CD8-positive, alpha-beta memory T cell (primary cell): ENCODE data around the gene DBR1. TPM values are rescaled to one million over a fixed set of nuclear protein-coding genes. Genes with fewer than 3 reads are reported as not detected.

Source experiments
- CTCF ChIA-PET: fragments of 350-600 bp; sonication (Branson Sonifier 250); formaldehyde crosslinking; loops from one replicate; lab custom pipeline; 2021; ENCODE audit warnings: antibody characterized with exemption; lab: Charles Lee
- POLR2A ChIA-PET: fragments of 350-600 bp; sonication (Branson Sonifier 250); formaldehyde crosslinking; loops from one replicate; lab custom pipeline; 2021; ENCODE audit warnings: antibody characterized with exemption; lab: Charles Lee
- DNase-seq, 5 donors: peaks; one replicate each; pipeline versions ENCODE4 v3.0.0 to v3.0.0-alpha.2; 2020 to 2022; ENCODE audit warnings: mixed read lengths in 1 of 5
- H3K27ac ChIP-seq: one replicate; pipeline ENCODE4 v1.7.0; 2013; ENCODE audit warnings: low read depth, mild to moderate bottlenecking, low read length, moderate library complexity
- H3K27me3 ChIP-seq: 2 replicates; pipeline ENCODE4 v1.7.0; 2013; ENCODE audit warnings: low read length, mild to moderate bottlenecking; ENCODE audit not compliant: insufficient read depth, poor library complexity, severe bottlenecking
- H3K36me3 ChIP-seq: 2 replicates; pipeline ENCODE4 v1.7.0; 2013; ENCODE audit warnings: mild to moderate bottlenecking, low read length, moderate library complexity; ENCODE audit not compliant: insufficient read depth
- H3K4me1 ChIP-seq: 2 replicates; pipeline ENCODE4 v1.7.0; 2013; ENCODE audit warnings: mild to moderate bottlenecking, low read length, moderate library complexity; ENCODE audit not compliant: insufficient read depth
- H3K4me3 ChIP-seq: 2 replicates; pipeline ENCODE4 v1.7.0; 2013; ENCODE audit warnings: mild to moderate bottlenecking, low read length
- H3K9me3 ChIP-seq: 2 replicates; pipeline ENCODE4 v1.7.0; 2013; ENCODE audit warnings: mild to moderate bottlenecking, low read length
- H3K27ac Mint-ChIP-seq, 8 donors: one replicate each; pipeline ENCODE4 v1.8.0; 2020 to 2021; ENCODE audit warnings: mixed read lengths in 8 of 8, mild to moderate bottlenecking in 6 of 8, inconsistent platforms in 3 of 8, moderate library complexity in 3 of 8
- H3K27me3 Mint-ChIP-seq, 2 donors: one replicate each; pipeline ENCODE4 v1.8.0; 2020 to 2021; ENCODE audit warnings: mixed read lengths in 2 of 2, mild to moderate bottlenecking in 1 of 2, moderate library complexity in 1 of 2
- H3K36me3 Mint-ChIP-seq, 3 donors: one replicate each; pipeline ENCODE4 v1.8.0; 2020 to 2021; ENCODE audit warnings: mixed read lengths in 3 of 3, inconsistent platforms in 1 of 3, mild to moderate bottlenecking in 1 of 3
- H3K4me1 Mint-ChIP-seq, 3 donors: one replicate each; pipeline ENCODE4 v1.8.0; 2020 to 2021; ENCODE audit warnings: mixed read lengths in 3 of 3, inconsistent platforms in 1 of 3, mild to moderate bottlenecking in 1 of 3
- H3K4me3 Mint-ChIP-seq, 7 donors: one replicate each; pipeline ENCODE4 v1.8.0; 2020 to 2021; ENCODE audit warnings: mixed read lengths in 7 of 7, mild to moderate bottlenecking in 6 of 7, moderate library complexity in 4 of 7, inconsistent platforms in 2 of 7
- H3K9me3 Mint-ChIP-seq, 5 donors: one replicate each; pipeline ENCODE4 v1.8.0; 2020 to 2022; ENCODE audit warnings: mixed read lengths in 5 of 5, mild to moderate bottlenecking in 3 of 5, moderate library complexity in 2 of 5, inconsistent platforms in 1 of 5
- polyA plus RNA-seq: library from polyadenylated mRNA; unstranded; fragments of 300-500 nt; fragmentation: Illumina TruSeq; gene quantifications from one replicate; pipeline ENCODE4 v1.2.3, GENCODE V29; 2021
- total RNA-seq, 2 experiments: library from RNA; stranded (reverse); gene quantifications; one replicate each; pipeline ENCODE4 v1.2.3, GENCODE V29; 2021

Gene DBR1
- total RNA-seq (10 to 100 TPM; 25.6 to 29.0 TPM), polyA plus RNA-seq (15.0 TPM)

GRCh38 chr3:138174421-138175131 lies at the start of gene DBR1:
Gene DBR1 (minus strand): TSS chr3:138174921. CDS start chr3:138174795, 126 bp downstream.
- H3K27me3 Mint-ChIP-seq, result peaks cover 0 to 2% of the 10 kb centered on the region in 2 donors
- Histone ChIP-seq H3K4me1 (peaks cover 26% of the 10 kb centered on the region), H3K27ac (peak within 1 kb of the TSS; percentile 80), H3K27me3 (no peaks in the 10 kb centered on the region), H3K9me3 (no peaks in the 10 kb centered on the region), H3K36me3 (peaks cover 4% of the 10 kb centered on the region), H3K4me3 (peak within 1 kb of the TSS; percentile 94)
- peak; percentile 58 to 85 (median 80) for DNase-seq
- peak within 1 kb of the TSS; percentile 93 to 98 (median 96) for H3K27ac Mint-ChIP-seq
- H3K36me3 Mint-ChIP-seq, result peaks cover 0 to 35% (median 9%) of the 10 kb centered on the region in 3 donors
- peak within 1 kb of the TSS; percentile 94 to 99 (median 99) for H3K4me3 Mint-ChIP-seq
- ChIA-PET CTCF (interaction anchor here (1.0 to 3.0 kb wide), 4 partner anchors 8 to 154 kb away, joined by 3 to 14 read pairs (median 3); partner anchors contain the start of gene ARMC8), POLR2A (interaction anchor here (1.1 to 2.5 kb wide), 2 partner anchors 13 to 154 kb away, joined by 4 to 24 read pairs; partner anchors contain the start of gene ARMC8)
- H3K4me1 Mint-ChIP-seq, result peaks cover 41 to 51% (median 46%) of the 10 kb centered on the region in 3 donors
- H3K9me3 Mint-ChIP-seq, result no peaks in the 10 kb centered on the region

GRCh38 chr3:138222942-138223287 lies 48.2 kb upstream of the DBR1 start:
- Mint-ChIP-seq H3K27me3 (no peaks in the 10 kb centered on the region), H3K4me3 (no peak overlapping the region), H3K4me1 (peaks cover 34 to 42% (median 41%) of the 10 kb centered on the region in 3 donors), H3K9me3 (no peaks in the 10 kb centered on the region), H3K27ac (peak overlapping the region in 6 of 8 donors; percentile 16 to 84 (median 76)), H3K36me3 (peaks cover 4 to 62% (median 25%) of the 10 kb centered on the region in 3 donors)
- Histone ChIP-seq H3K27me3 (no peaks in the 10 kb centered on the region), H3K36me3 (peaks cover 40% of the 10 kb centered on the region), H3K4me1 (peaks cover 5% of the 10 kb centered on the region), H3K9me3 (no peaks in the 10 kb centered on the region), H3K4me3 (no peak overlapping the region), H3K27ac (no peak overlapping the region)
- ChIA-PET POLR2A (no interaction called here), CTCF (no interaction called here)
- DNase-seq, result peak in 1 of 5 donors; percentile 4

- Histone ChIP-seq H3K36me3 (peaks cover 37% of the 10 kb centered on the region), H3K27me3 (no peaks in the 10 kb centered on the region), H3K4me3 (no peak overlapping the region), H3K4me1 (peaks cover 5% of the 10 kb centered on the region), H3K9me3 (no peaks in the 10 kb centered on the region), H3K27ac (no peak overlapping the region)
- peak overlapping the region in 7 of 8 donors; percentile 16 to 84 (median 76) for H3K27ac Mint-ChIP-seq
- H3K4me1 Mint-ChIP-seq, result peaks cover 38 to 47% (median 46%) of the 10 kb centered on the region in 3 donors
- H3K4me3 Mint-ChIP-seq, result no peak overlapping the region
- ChIA-PET POLR2A (no interaction called here), CTCF (no interaction called here)
- no peaks in the 10 kb centered on the region for H3K9me3 Mint-ChIP-seq
- no peak for DNase-seq
- H3K27me3 Mint-ChIP-seq, result no peaks in the 10 kb centered on the region
- peaks cover 4 to 60% (median 25%) of the 10 kb centered on the region in 3 donors for H3K36me3 Mint-ChIP-seq
Measured at GRCh38 chr3:138222131-138222941, 47.6 kb upstream of the DBR1 start.

- ChIA-PET CTCF (no interaction called here), POLR2A (no interaction called here)
- Mint-ChIP-seq H3K4me1 (peaks cover 43 to 56% (median 55%) of the 10 kb centered on the region in 3 donors), H3K27ac (peak overlapping the region in 3 of 8 donors; percentile 25 to 51 (median 36)), H3K4me3 (no peak overlapping the region), H3K36me3 (peaks cover 4 to 53% (median 20%) of the 10 kb centered on the region in 3 donors), H3K9me3 (no peaks in the 10 kb centered on the region), H3K27me3 (no peaks in the 10 kb centered on the region)
- Histone ChIP-seq H3K4me1 (peaks cover 5% of the 10 kb centered on the region), H3K4me3 (no peak overlapping the region), H3K27me3 (no peaks in the 10 kb centered on the region), H3K36me3 (peaks cover 32% of the 10 kb centered on the region), H3K9me3 (no peaks in the 10 kb centered on the region), H3K27ac (no peak overlapping the region)
- DNase-seq, result no peak
Measured at GRCh38 chr3:138220788-138221187, 46.1 kb upstream of the DBR1 start.

GRCh38 chr3:138220242-138220641 lies 45.5 kb upstream of the DBR1 start:
- H3K4me3 ChIP-seq, result no peak overlapping the region
- no peak overlapping the region for H3K4me3 Mint-ChIP-seq
- ChIA-PET POLR2A (no interaction called here), CTCF (no interaction called here)
- peaks cover 43 to 56% (median 55%) of the 10 kb centered on the region in 3 donors for H3K4me1 Mint-ChIP-seq
- H3K36me3 Mint-ChIP-seq, result peaks cover 4 to 49% (median 18%) of the 10 kb centered on the region in 3 donors
- peak overlapping the region in 2 of 8 donors; percentile 8 to 13 for H3K27ac Mint-ChIP-seq
- peaks cover 5% of the 10 kb centered on the region for H3K4me1 ChIP-seq
- no peaks in the 10 kb centered on the region for H3K27me3 ChIP-seq
- no peaks in the 10 kb centered on the region for H3K9me3 Mint-ChIP-seq
- no peaks in the 10 kb centered on the region for H3K9me3 ChIP-seq
- H3K27me3 Mint-ChIP-seq, result no peaks in the 10 kb centered on the region
- peaks cover 27% of the 10 kb centered on the region for H3K36me3 ChIP-seq
- H3K27ac ChIP-seq, result no peak overlapping the region
- DNase-seq, result no peak

- Histone ChIP-seq H3K4me1 (peaks cover 5% of the 10 kb centered on the region), H3K9me3 (no peaks in the 10 kb centered on the region), H3K4me3 (no peak overlapping the region), H3K36me3 (peaks cover 17% of the 10 kb centered on the region), H3K27ac (no peak overlapping the region), H3K27me3 (no peaks in the 10 kb centered on the region)
- Mint-ChIP-seq H3K4me1 (peaks cover 43 to 57% (median 55%) of the 10 kb centered on the region in 3 donors), H3K9me3 (no peaks in the 10 kb centered on the region), H3K36me3 (peaks cover 4 to 43% (median 17%) of the 10 kb centered on the region in 3 donors), H3K4me3 (no peak overlapping the region), H3K27me3 (no peaks in the 10 kb centered on the region), H3K27ac (peak overlapping the region in 5 of 8 donors; percentile 1 to 83 (median 52))
- POLR2A ChIA-PET, result no interaction called here
- CTCF ChIA-PET, result interaction anchor here (0.9 kb wide), 1 partner anchor 12 kb away, joined by 3 read pairs; no protein-coding TSS in a partner anchor
- DNase-seq, result no peak
Measured at GRCh38 chr3:138219255-138219654, 44.5 kb upstream of the DBR1 start.

GRCh38 chr3:138213398-138214085 lies 38.8 kb upstream of the DBR1 start:
- peak overlapping the region in 1 of 8 donors; percentile 51 for H3K27ac Mint-ChIP-seq
- Histone ChIP-seq H3K9me3 (no peaks in the 10 kb centered on the region), H3K4me3 (no peak overlapping the region), H3K4me1 (no peaks in the 10 kb centered on the region), H3K36me3 (peaks cover 4% of the 10 kb centered on the region), H3K27me3 (no peaks in the 10 kb centered on the region), H3K27ac (no peak overlapping the region)
- peaks cover 0 to 56% (median 8%) of the 10 kb centered on the region in 3 donors for H3K36me3 Mint-ChIP-seq
- H3K4me3 Mint-ChIP-seq, result no peak overlapping the region
- POLR2A ChIA-PET, result no interaction called here
- H3K9me3 Mint-ChIP-seq, result no peaks in the 10 kb centered on the region
- DNase-seq, result no peak
- CTCF ChIA-PET, result interaction anchor here (1.7 kb wide), 1 partner anchor 9 kb away, joined by 3 read pairs; no protein-coding TSS in a partner anchor
- H3K27me3 Mint-ChIP-seq, result no peaks in the 10 kb centered on the region
- H3K4me1 Mint-ChIP-seq, result peaks cover 38 to 66% (median 54%) of the 10 kb centered on the region in 3 donors
